ENCODE data around the gene PFDN6.

DNA sequence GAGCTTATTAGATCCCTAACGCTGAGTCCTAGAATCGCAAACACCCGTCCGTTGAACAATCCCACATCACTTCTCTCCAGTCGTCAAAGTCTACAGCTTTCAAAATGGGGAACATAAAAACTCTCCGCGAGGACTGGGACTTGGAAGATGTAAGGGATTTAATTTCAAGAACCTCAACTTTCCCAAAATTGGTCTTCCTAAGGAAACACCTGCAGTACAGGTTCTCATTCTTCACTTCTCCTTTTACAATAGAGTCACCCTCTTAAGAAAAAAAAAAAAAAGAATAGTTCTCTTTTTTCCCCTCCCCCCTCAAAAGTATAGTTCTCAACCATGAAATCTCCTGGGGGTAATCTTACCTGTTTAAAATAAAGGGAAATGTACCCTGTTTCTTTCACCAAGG, 34.7 kb downstream of the PFDN6 start:
- TF ChIP-seq, protein P1, sequence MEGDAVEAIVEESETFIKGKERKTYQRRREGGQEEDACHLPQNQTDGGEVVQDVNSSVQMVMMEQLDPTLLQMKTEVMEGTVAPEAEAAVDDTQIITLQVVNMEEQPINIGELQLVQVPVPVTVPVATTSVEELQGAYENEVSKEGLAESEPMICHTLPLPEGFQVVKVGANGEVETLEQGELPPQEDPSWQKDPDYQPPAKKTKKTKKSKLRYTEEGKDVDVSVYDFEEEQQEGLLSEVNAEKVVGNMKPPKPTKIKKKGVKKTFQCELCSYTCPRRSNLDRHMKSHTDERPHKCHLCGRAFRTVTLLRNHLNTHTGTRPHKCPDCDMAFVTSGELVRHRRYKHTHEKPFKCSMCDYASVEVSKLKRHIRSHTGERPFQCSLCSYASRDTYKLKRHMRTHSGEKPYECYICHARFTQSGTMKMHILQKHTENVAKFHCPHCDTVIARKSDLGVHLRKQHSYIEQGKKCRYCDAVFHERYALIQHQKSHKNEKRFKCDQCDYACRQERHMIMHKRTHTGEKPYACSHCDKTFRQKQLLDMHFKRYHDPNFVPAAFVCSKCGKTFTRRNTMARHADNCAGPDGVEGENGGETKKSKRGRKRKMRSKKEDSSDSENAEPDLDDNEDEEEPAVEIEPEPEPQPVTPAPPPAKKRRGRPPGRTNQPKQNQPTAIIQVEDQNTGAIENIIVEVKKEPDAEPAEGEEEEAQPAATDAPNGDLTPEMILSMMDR (IDR thresholded peaks at IDR 0.05; ENCODE audit: insufficient read depth, low read length, poor library complexity, severe bottlenecking) = no peak
- TF ChIP-seq EZH2phosphoT487 (conservative IDR thresholded peaks at IDR 0.05; ENCODE audit: low read length) = no peak
